Esophagus squamous epithelium (tissue), 4 donors: ENCODE data around the gene SLC25A34.

ENCODE experiments used
- CTCF ChIP-seq, 6 experiments: fragments of 450-650 bp in 4 of 6; fragments of 200-600 bp in 2 of 6; sonication (generic) in 2 of 6; IDR thresholded peaks; one replicate each; pipeline ENCODE4 v1.5.1; 2016 to 2019; ENCODE audit warnings: antibody characterized with exemption in 6 of 6, mild to moderate bottlenecking in 4 of 6, moderate library complexity in 4 of 6
- POLR2A ChIP-seq, 4 donors: fragments of 450-650 bp; IDR thresholded peaks; one replicate each; pipeline ENCODE4 v1.6.1; 2017; ENCODE audit warnings: antibody characterized with exemption in 4 of 4, mild to moderate bottlenecking in 4 of 4, moderate library complexity in 3 of 4

GRCh38 chr1:15718199-15718601 is 17.9 kb upstream of the SLC25A34 start:
- TF ChIP-seq CTCF (IDR thresholded peaks at IDR 0.05) (no peak), POLR2A (IDR thresholded peaks at IDR 0.05) (no peak)
